Loucy (cell line): ENCODE measurements around the gene SLC16A10.

Experiments
- H2AFZ ChIP-seq: fragments of 200-600 bp; sonication (generic); 2 replicates; pipeline ENCODE4 v1.6.0; 2016; ENCODE audit warnings: antibody characterized with exemption, mild to moderate bottlenecking, low read length, moderate library complexity
- H3F3A ChIP-seq: fragments of 200-600 bp; 2 replicates; pipeline ENCODE4 v1.6.0; 2016; ENCODE audit warnings: antibody characterized with exemption, low read depth, mild to moderate bottlenecking
- H3K27me3 ChIP-seq: fragments of 200-600 bp; sonication (generic); 2 replicates; pipeline ENCODE4 v1.6.1; 2014; ENCODE audit warnings: low read length, mild to moderate bottlenecking; ENCODE audit not compliant: insufficient read depth, poor library complexity, severe bottlenecking
- H3K36me3 ChIP-seq: fragments of 200-600 bp; sonication (generic); 2 replicates; pipeline ENCODE4 v1.6.1; 2016; ENCODE audit warnings: low read length; ENCODE audit not compliant: insufficient read depth
- H3K4me1 ChIP-seq: fragments of 200-600 bp; sonication (generic); 2 replicates; pipeline ENCODE4 v1.5.1; 2014; ENCODE audit warnings: low read length, mild to moderate bottlenecking; ENCODE audit not compliant: insufficient read depth, poor library complexity, severe bottlenecking
- H3K4me2 ChIP-seq: fragments of 200-600 bp; sonication (generic); 2 replicates; pipeline ENCODE4 v1.6.0; 2014; ENCODE audit warnings: antibody characterized with exemption, low read length, low read depth, mild to moderate bottlenecking; ENCODE audit not compliant: poor library complexity, severe bottlenecking
- H3K4me3 ChIP-seq: fragments of 200-600 bp; sonication (generic); 2 replicates; pipeline ENCODE4 v1.5.1; 2014; ENCODE audit warnings: low read length, mild to moderate bottlenecking, mixed read lengths; ENCODE audit not compliant: poor library complexity, severe bottlenecking
- H3K79me2 ChIP-seq: fragments of 200-600 bp; sonication (generic); 2 replicates; pipeline ENCODE4 v1.6.1; 2014; ENCODE audit warnings: low read length; ENCODE audit not compliant: insufficient read depth
- H3K9ac ChIP-seq: fragments of 200-600 bp; sonication (generic); 2 replicates; pipeline ENCODE4 v1.6.0; 2014; ENCODE audit warnings: mild to moderate bottlenecking, low read depth, low read length, moderate library complexity; ENCODE audit not compliant: poor library complexity, severe bottlenecking
- H3K9me2 ChIP-seq: fragments of 200-600 bp; sonication (generic); replicated peaks from 2 replicates; pipeline ENCODE4 v1.6.1; 2016; ENCODE audit warnings: low read depth, low read length, mixed read lengths
- H3K9me3 ChIP-seq: fragments of 200-600 bp; sonication (generic); 2 replicates; pipeline ENCODE4 v1.6.1; 2014; ENCODE audit warnings: mild to moderate bottlenecking, antibody characterized with exemption, low read length, low read depth; ENCODE audit not compliant: insufficient read depth
- H4K20me1 ChIP-seq: fragments of 200-600 bp; sonication (generic); 2 replicates; pipeline ENCODE4 v1.6.0; 2014; ENCODE audit warnings: antibody characterized with exemption, low read length, mild to moderate bottlenecking; ENCODE audit not compliant: insufficient read depth, poor library complexity, severe bottlenecking
- EZH2phosphoT487 ChIP-seq: fragments of 200-600 bp; IDR thresholded peaks from 2 replicates; pipeline ENCODE4 v1.6.1; 2018; ENCODE audit warnings: antibody characterized with exemption, mild to moderate bottlenecking, moderate library complexity, borderline replicate concordance
- TF ChIP-seq, protein P1 (sequence below): fragments of 200-600 bp; sonication (generic); conservative IDR thresholded peaks from 2 replicates; pipeline ENCODE4 v1.5.1; 2014; ENCODE audit warnings: mild to moderate bottlenecking, antibody characterized with exemption, low read length

SLC16A10 gene

GRCh38 chr6:111047244-111047643, 40.1 kb upstream of the SLC16A10 start:
- H3K36me3 ChIP-seq, result no peaks in the 10 kb centered on the region
- H3K79me2 ChIP-seq, result no peaks in the 10 kb centered on the region
- no peaks in the 10 kb centered on the region for H4K20me1 ChIP-seq
- H3K4me3 ChIP-seq, result no peak overlapping the region
- H3K27me3 ChIP-seq, result no peaks in the 10 kb centered on the region
- no peak overlapping the region for H3K4me2 ChIP-seq
- no peaks in the 10 kb centered on the region for H3K9me2 ChIP-seq
- peak overlapping the region; percentile 85 for H2AFZ ChIP-seq
- no peak overlapping the region for H3K9ac ChIP-seq
- no peaks in the 10 kb centered on the region for H3K9me3 ChIP-seq
- H3F3A ChIP-seq, result no peaks in the 10 kb centered on the region
- no peak for TF ChIP-seq EZH2phosphoT487
- TF ChIP-seq, protein P1, sequence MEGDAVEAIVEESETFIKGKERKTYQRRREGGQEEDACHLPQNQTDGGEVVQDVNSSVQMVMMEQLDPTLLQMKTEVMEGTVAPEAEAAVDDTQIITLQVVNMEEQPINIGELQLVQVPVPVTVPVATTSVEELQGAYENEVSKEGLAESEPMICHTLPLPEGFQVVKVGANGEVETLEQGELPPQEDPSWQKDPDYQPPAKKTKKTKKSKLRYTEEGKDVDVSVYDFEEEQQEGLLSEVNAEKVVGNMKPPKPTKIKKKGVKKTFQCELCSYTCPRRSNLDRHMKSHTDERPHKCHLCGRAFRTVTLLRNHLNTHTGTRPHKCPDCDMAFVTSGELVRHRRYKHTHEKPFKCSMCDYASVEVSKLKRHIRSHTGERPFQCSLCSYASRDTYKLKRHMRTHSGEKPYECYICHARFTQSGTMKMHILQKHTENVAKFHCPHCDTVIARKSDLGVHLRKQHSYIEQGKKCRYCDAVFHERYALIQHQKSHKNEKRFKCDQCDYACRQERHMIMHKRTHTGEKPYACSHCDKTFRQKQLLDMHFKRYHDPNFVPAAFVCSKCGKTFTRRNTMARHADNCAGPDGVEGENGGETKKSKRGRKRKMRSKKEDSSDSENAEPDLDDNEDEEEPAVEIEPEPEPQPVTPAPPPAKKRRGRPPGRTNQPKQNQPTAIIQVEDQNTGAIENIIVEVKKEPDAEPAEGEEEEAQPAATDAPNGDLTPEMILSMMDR, result no peak
- peaks cover 14% of the 10 kb centered on the region for H3K4me1 ChIP-seq

GRCh38 chr6:111050261-111051023, 36.9 kb upstream of the SLC16A10 start:
- H3K27me3 ChIP-seq, result no peaks in the 10 kb centered on the region
- H3K36me3 ChIP-seq, result no peaks in the 10 kb centered on the region
- H4K20me1 ChIP-seq, result no peaks in the 10 kb centered on the region
- peaks cover 14% of the 10 kb centered on the region for H3K4me1 ChIP-seq
- no peak overlapping the region for H3K9ac ChIP-seq
- no peaks in the 10 kb centered on the region for H3K79me2 ChIP-seq
- no peaks in the 10 kb centered on the region for H3K9me3 ChIP-seq
- H2AFZ ChIP-seq, result no peak overlapping the region
- TF ChIP-seq, protein P1, result no peak
- no peak for TF ChIP-seq EZH2phosphoT487
- no peaks in the 10 kb centered on the region for H3K9me2 ChIP-seq
- H3F3A ChIP-seq, result no peaks in the 10 kb centered on the region
- no peak overlapping the region for H3K4me3 ChIP-seq
- H3K4me2 ChIP-seq, result no peak overlapping the region

DNA sequence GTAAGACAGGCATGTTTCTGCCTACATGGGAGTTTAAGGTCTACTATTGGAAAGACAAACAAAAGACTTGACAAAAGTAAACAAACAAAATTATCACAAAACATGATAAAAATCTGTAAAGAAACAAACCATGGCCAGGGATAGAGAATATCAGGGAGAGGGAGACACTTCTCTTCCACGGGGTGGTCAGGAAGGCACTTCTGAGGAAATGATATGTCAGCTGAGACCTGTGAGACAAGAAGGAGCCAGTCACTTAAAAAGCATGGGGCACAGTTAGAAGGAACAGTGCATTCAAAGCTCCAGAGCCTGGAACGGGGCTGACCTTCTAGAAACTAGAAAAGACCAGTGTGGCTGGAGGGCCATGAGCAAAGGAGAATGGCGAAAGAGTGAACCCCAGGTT, 35.1 kb upstream of the SLC16A10 start:
- Histone ChIP-seq H3K79me2 (no peaks in the 10 kb centered on the region), H3K4me3 (no peak overlapping the region), H3K9me3 (no peaks in the 10 kb centered on the region), H3K4me1 (peaks cover under 1% of the 10 kb centered on the region), H2AFZ (no peak overlapping the region), H3K27me3 (no peaks in the 10 kb centered on the region), H3F3A (no peaks in the 10 kb centered on the region), H3K36me3 (no peaks in the 10 kb centered on the region), H3K9ac (no peak overlapping the region), H4K20me1 (no peaks in the 10 kb centered on the region), H3K9me2 (no peaks in the 10 kb centered on the region), H3K4me2 (no peak overlapping the region)
- TF ChIP-seq, protein P1, result no peak
- TF ChIP-seq EZH2phosphoT487, result no peak
